CD4-positive, alpha-beta T cell (primary cell): ENCODE results near the gene CDK5RAP2. TPM values are rescaled to one million over a fixed set of nuclear protein-coding genes. Genes with fewer than 3 reads are reported as not detected.

Experiments used
- ATAC-seq: fragments of 200-7000 bp; cut with Tn5 transposase; one replicate; pipeline ENCODE4 v1.10.0; 2022; ENCODE audit warnings: mild to moderate bottlenecking; ENCODE audit not compliant: poor library complexity
- CTCF ChIA-PET: fragments of 350-600 bp; sonication (Branson Sonifier 250); formaldehyde crosslinking; loops from one replicate; lab custom pipeline; 2021; ENCODE audit warnings: antibody characterized with exemption, inconsistent platforms; lab: Charles Lee
- POLR2A ChIA-PET: fragments of 350-600 bp; sonication (Branson Sonifier 250); formaldehyde crosslinking; loops from one replicate; lab custom pipeline; 2021; ENCODE audit warnings: antibody characterized with exemption, inconsistent platforms; lab: Charles Lee
- DNase-seq, 14 experiments: peaks; one replicate each; pipeline ENCODE4 v3.0.0-alpha.2; 2013 to 2020; ENCODE audit warnings: mixed read lengths in 2 of 14
- H3K27ac ChIP-seq, 2 donors: one replicate each; pipeline versions ENCODE4 v1.5.1 to v1.7.0; 2013; ENCODE audit warnings: low read length in 2 of 2, low read depth in 1 of 2, mild to moderate bottlenecking in 1 of 2
- H3K27me3 ChIP-seq, 2 experiments: 1 replicate in 1 of 2; 2 replicates in 1 of 2; pipeline versions ENCODE4 v1.6.1 to v1.7.0; 2013; ENCODE audit warnings: low read length in 2 of 2, control low read depth in 1 of 2, mild to moderate bottlenecking in 1 of 2, moderate library complexity in 1 of 2; ENCODE audit not compliant: insufficient read depth in 2 of 2, control insufficient read depth in 1 of 2
- H3K36me3 ChIP-seq: one replicate; pipeline ENCODE4 v1.6.1; 2013; ENCODE audit warnings: low read length, control low read depth; ENCODE audit not compliant: insufficient read depth
- H3K4me1 ChIP-seq: one replicate; pipeline ENCODE4 v1.6.1; 2013; ENCODE audit warnings: low read length, control low read depth; ENCODE audit not compliant: insufficient read depth
- H3K4me3 ChIP-seq: one replicate; pipeline ENCODE4 v1.5.1; 2013; ENCODE audit warnings: mild to moderate bottlenecking, low read length, moderate library complexity
- H3K9me3 ChIP-seq, 2 experiments: 1 replicate in 1 of 2; 2 replicates in 1 of 2; pipeline versions ENCODE4 v1.6.1 to v1.7.0; 2013; ENCODE audit warnings: low read length in 2 of 2, mild to moderate bottlenecking in 2 of 2, control low read depth in 1 of 2, moderate library complexity in 1 of 2; ENCODE audit not compliant: control insufficient read depth in 1 of 2, insufficient read depth in 1 of 2
- H3K27ac Mint-ChIP-seq: one replicate; pipeline ENCODE4 v1.8.0; 2020; ENCODE audit warnings: mixed read lengths
- H3K27me3 Mint-ChIP-seq: one replicate; pipeline ENCODE4 v1.8.0; 2021; ENCODE audit warnings: mixed read lengths
- H3K36me3 Mint-ChIP-seq: one replicate; pipeline ENCODE4 v1.8.0; 2021; ENCODE audit warnings: low read depth, mixed read lengths
- H3K4me1 Mint-ChIP-seq: one replicate; pipeline ENCODE4 v1.8.0; 2021; ENCODE audit warnings: low read depth, mixed read lengths
- H3K4me3 Mint-ChIP-seq: one replicate; pipeline ENCODE4 v1.8.0; 2020; ENCODE audit warnings: mild to moderate bottlenecking, mixed read lengths
- H3K9me3 Mint-ChIP-seq: one replicate; pipeline ENCODE4 v1.8.0; 2020; ENCODE audit warnings: mixed read lengths
- CTCF ChIP-seq: fragments of 200-600 bp; IDR thresholded peaks from one replicate; pipeline ENCODE4 v1.8.0; 2022; ENCODE audit warnings: antibody characterized with exemption, mild to moderate bottlenecking
- intact Hi-C, 2 experiments: fragments of 100-400 bp; cut with DNase I in 1 of 2; cut with micrococcal nuclease in 1 of 2; formaldehyde crosslinking; loops; one replicate each; pipeline versions ENCODE4 v1.15.1 to v1.9.0; 2023 to 2025; cut with DNase I, micrococcal nuclease
- total RNA-seq, 174 experiments: library from RNA in 2 of 174; stranded (reverse) in 2 of 174; gene quantifications; one replicate each; pipeline ENCODE4 v1.2.3 and lab custom pipeline; 2021 to 2026

CDK5RAP2 gene
- total RNA-seq, 2 experiments from 2014 or later: 55.0 to 56.0 TPM

GRCh38 chr9:120435091-120435490, 144.9 kb downstream of the CDK5RAP2 start:
- no peaks in the 10 kb centered on the region for H3K27me3 Mint-ChIP-seq
- H3K9me3 ChIP-seq: peaks cover 0 to 3% of the 10 kb centered on the region in 2 experiments
- CTCF ChIA-PET: no interaction called here
- peaks cover 59% of the 10 kb centered on the region for H3K36me3 ChIP-seq
- peaks cover 94% of the 10 kb centered on the region for H3K36me3 Mint-ChIP-seq
- no peak overlapping the region for H3K27ac ChIP-seq
- no peak overlapping the region for H3K27ac Mint-ChIP-seq
- intact Hi-C loops: no loop called here
- no peak overlapping the region for H3K4me3 ChIP-seq
- ATAC-seq: no peak
- no peaks in the 10 kb centered on the region for H3K27me3 ChIP-seq
- DNase-seq: no peak
- H3K4me3 Mint-ChIP-seq: no peak overlapping the region
- peaks cover 4% of the 10 kb centered on the region for H3K4me1 ChIP-seq
- TF ChIP-seq CTCF: no peak
- POLR2A ChIA-PET: no interaction called here
- H3K9me3 Mint-ChIP-seq: no peaks in the 10 kb centered on the region
- peaks cover 7% of the 10 kb centered on the region for H3K4me1 Mint-ChIP-seq

- intact Hi-C loops: no loop called here
- no peak overlapping the region for H3K27ac Mint-ChIP-seq
- peaks cover 91% of the 10 kb centered on the region for H3K36me3 Mint-ChIP-seq
- Histone ChIP-seq H3K4me3 (no peak overlapping the region), H3K27ac (no peak overlapping the region), H3K9me3 (peaks cover 0 to 3% of the 10 kb centered on the region in 2 experiments), H3K36me3 (peaks cover 53% of the 10 kb centered on the region), H3K27me3 (no peaks in the 10 kb centered on the region), H3K4me1 (peaks cover 4% of the 10 kb centered on the region)
- CTCF ChIA-PET: no interaction called here
- ATAC-seq (no peak), DNase-seq (no peak)
- no peak overlapping the region for H3K4me3 Mint-ChIP-seq
- POLR2A ChIA-PET: no interaction called here
- peaks cover 7% of the 10 kb centered on the region for H3K4me1 Mint-ChIP-seq
- TF ChIP-seq CTCF: no peak
- no peaks in the 10 kb centered on the region for H3K27me3 Mint-ChIP-seq
- no peaks in the 10 kb centered on the region for H3K9me3 Mint-ChIP-seq
Observed at GRCh38 chr9:120434532-120434931, 145.4 kb downstream of the CDK5RAP2 start.

- H3K4me1 Mint-ChIP-seq: peaks cover 7% of the 10 kb centered on the region
- no peaks in the 10 kb centered on the region for H3K9me3 Mint-ChIP-seq
- Histone ChIP-seq H3K27me3 (no peaks in the 10 kb centered on the region), H3K9me3 (peaks cover 0 to 3% of the 10 kb centered on the region in 2 experiments), H3K4me3 (no peak overlapping the region), H3K27ac (no peak overlapping the region), H3K36me3 (peaks cover 45% of the 10 kb centered on the region), H3K4me1 (peaks cover 4% of the 10 kb centered on the region)
- H3K27ac Mint-ChIP-seq: no peak overlapping the region
- peaks cover 85% of the 10 kb centered on the region for H3K36me3 Mint-ChIP-seq
- POLR2A ChIA-PET: no interaction called here
- DNase-seq (no peak), ATAC-seq (no peak)
- no peak for TF ChIP-seq CTCF
- intact Hi-C loops: no loop called here
- H3K4me3 Mint-ChIP-seq: no peak overlapping the region
- CTCF ChIA-PET: no interaction called here
- no peaks in the 10 kb centered on the region for H3K27me3 Mint-ChIP-seq
Observed at GRCh38 chr9:120433701-120434100, 146.3 kb downstream of the CDK5RAP2 start.
